IPS DF 4.7 (cell line): Measurements from ENCODE around the gene FKBP15.

ENCODE experiments used
- DNase-seq: peaks from one replicate; pipeline ENCODE4 v3.0.0-alpha.2; 2013; ENCODE audit warnings: low spot score; ENCODE audit errors: extremely low read depth

FKBP15 gene

DNA sequence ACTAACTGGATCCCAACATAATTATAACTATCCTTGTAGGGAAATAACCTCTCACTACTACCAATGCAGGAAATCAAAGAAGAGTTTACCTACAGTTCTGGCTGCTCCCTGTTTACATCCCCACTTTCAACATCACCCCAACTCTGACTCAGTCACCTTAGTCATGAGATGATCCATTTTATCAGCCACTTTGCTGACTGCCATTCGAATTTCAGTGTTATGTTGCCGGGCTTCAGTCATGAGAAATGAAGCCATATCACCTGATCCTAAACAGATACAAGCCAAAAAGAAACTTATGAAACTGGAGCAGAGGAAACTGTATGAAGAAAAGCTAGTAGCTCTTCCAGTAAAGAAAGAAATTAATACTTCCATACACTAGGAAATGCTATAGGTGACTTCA, 36.5 kb downstream of the FKBP15 start:
- DNase-seq = no peak

DNA sequence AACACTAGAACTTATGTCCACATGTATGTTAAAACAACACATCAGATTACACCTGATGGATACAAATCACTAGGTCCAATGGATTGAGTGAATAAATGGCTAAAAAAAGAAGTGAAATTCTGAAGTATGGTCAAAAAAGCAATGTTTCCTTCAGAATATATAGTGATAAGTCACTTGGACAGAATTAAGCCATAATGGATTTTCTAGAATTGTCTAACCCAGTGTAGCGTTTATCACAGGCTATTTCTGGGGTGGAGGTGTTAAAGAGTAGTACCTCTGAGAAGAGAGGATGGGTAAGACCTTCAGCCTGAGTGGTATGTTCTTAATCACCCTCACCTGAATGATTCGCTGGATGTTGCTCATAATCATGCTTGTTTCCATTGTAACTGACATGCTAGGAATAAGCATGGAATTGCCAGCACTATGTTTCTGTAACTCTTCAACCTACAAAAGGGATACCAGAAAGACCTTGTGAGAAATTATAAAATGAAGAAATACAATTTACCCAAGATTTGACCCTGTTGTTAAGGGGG, 37.1 kb downstream of the FKBP15 start:
- no peak for DNase-seq

DNA sequence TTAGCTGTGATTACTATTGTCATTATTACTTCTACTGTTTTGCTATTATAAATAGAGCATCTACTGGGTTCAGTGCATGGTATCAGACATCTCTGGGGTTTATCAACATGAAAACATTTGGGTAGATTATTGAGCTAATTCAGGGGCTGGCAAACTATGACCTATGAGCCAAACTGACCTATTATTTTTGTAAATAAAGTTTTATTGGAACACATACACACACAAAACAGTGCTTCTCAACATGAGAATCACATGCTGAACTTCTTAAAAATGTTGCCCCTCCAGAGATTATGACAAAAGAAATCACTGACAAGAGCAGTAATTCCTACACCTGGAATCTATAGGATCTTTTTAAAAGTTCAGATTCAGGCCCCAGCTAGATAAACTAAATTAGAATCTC, 39.9 kb downstream of the FKBP15 start:
- no peak for DNase-seq

DNA sequence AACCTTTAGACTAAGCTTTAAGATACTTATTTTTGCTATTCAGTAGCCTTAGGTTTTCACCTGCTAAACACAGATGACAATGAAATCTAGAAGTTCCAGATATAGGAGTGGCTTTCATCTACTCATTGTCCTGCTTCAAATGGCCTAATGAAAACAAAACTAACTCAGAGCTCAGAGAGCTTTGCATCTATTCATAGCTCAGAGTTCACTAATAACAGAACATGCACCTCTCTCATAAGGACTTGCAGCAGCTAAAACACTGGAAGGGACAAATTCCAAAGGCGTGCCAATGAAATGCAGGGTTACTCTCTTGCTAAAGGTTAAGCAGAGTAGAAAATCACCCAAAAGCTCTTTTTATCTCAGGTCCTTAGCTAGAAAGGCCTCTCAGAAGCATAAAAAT, 41.2 kb downstream of the FKBP15 start:
- no peak for DNase-seq

DNA sequence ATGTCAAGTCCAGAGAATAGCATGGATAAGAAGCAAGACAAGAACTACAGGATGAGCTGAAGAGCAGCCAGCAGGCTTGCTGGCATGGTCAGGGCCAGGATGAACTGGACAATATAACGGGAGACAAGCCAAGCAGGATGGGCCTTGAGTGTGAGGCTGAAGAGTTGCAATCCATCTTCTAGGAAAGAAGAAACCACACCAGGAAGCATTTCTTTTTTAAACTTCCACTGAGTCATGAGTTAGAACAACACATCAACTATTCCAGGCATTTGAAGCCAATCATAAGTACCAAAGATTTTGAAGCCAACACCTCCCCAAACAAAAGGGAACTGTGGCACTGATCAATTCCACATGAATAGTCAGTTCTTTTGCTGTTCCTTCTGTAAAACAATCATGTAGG, 43.0 kb downstream of the FKBP15 start:
- no peak for DNase-seq

DNA sequence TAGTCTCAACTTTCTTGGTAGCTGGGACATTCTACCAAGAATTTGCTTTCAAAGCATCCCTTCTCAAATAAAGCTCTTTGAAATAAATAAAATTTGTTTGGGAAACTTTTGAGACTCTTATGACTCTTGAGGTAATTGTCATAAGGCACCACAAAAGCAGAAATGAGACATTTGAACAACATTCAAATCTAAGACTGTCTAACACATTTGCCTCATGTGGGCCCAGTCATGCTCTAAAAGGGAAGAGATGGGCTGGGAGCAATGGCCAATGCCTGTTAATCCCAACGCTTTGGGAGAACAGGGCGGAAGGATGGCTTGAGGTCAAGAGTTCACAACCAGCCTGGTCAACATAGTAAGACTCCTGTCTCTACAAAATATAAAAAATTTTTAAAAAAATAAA, 43.8 kb downstream of the FKBP15 start:
- no peak for DNase-seq

DNA sequence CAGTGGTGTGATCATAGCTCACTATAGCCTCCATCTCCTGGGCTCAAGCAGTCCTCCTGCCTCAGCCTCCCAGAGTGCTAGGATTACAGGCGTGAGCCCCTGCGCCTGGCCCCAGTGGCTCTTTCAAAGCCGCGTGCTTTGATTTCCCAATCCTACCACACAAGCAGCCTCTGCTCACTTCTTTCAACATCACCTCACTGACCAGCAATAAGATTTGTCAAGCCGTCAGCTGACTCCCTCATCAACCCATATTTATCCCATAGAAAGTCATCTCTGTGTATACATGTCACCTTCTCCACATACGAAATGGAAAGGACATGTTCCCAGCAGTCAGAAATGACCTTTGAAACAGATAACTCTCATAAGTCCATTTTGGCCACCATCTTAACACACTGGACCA, 44.3 kb downstream of the FKBP15 start:
- no peak for DNase-seq

DNA sequence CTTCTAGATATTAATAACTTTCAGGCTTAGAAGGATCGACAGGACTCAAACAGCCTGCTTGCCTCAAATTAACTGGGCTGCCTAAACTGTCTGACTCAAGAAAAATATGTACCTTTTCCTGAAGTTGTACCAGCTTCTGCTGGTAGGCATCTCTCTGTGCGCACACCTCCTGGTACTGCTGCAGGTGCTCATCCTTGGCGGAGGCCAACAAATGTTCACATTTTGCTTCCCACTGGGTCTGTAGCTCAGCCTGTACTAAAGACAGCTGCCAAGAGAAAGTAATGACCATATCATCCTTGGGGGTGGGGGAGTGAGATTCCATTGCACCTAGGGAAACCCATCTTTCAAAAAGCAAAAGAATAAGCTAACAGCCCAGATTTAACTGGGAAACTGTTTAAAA, 47.7 kb downstream of the FKBP15 start:
- no peak for DNase-seq

DNA sequence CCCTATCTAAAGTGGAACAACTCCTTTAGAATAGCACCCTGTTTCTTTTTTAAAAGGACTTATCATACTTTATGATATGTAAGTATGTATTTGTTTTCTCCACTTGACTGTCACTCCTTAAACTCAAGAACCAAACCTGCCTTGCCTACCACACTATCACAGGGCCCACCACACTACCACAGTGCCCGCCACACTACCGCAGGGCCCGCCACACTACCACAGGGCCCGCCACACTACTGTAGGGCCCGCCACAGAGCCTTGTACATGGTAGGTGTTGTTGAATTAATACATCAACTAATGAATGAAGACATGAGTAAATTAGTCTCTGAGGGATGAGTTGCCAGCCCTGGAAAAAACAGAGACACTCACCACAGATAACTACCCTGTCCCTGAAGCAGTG, 52.3 kb downstream of the FKBP15 start:
- no peak for DNase-seq

DNA sequence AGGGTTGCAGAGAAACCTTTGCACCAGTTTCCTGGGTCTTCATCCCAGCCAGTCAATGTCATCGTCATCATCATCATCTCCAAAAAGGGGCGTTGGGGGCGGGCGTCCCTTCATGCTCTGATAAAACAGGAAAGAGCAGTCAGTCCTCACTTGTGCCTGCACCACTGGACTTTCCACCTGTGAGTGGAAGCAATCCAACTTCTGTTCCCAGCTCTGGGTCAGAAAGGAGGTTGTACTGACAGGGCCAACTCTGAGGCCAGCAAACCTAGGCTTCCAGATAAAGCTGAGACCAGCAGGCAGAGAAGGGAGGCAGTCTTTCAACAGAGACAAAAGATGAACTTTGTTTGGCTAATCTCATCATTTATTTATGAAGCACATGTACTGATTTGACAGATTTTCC, 55.0 kb downstream of the FKBP15 start:
- DNase-seq = no peak

DNA sequence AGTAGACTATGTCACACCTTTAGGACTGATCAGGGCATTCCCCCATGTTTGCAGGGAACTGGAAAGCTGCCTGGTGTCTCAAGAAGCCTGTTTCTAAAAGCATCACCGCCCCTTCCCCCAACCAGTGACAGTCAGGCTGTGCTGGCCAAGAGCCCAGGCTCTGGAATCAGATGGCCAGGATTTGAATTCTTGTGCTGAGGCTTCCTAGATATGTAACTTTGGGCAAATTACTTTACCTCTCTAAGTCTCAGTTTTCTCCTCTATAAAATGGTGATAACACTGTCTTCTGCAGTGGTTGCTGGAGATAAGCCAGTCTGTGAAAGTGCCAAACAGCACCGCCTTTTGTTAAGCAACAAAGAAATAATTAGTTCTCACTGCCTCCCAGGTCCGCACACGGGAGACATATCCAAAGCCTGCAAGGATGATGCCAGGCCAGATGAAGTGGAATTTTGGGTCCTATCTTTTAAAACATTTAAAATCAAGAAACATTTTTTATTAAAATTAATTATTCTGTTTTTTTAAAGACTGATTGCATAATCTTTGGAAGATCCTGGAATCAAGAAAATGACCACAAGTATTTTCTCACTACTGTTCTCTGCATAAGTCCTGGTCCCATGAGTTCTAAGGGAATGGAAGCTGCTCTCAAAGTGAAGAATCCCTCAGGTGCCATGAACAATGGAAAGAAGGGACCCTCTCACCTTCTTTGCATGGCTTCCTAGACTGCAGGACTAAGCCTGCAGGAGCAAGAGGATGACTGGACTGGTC, 56.4 kb downstream of the FKBP15 start:
- no peak for DNase-seq

DNA sequence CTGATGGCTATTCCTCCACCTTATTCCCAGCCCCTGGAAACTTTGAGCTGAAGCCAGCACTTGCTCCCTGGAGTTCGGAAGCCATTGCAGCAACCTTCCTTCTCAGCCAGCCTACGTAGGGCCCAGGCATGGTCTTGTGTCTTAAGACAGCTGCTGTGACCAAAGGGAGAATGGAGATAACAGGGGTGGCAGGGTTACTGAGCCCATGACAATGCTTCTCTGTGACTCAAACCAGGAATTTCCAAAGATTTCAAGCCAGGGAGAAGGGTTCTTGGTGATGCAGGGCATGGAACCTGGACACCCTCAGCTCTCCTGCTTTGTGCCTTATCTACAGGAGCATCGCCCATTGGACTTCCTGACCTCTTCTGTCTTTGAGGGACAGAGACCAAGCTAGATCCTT, 58.1 kb downstream of the FKBP15 start:
- DNase-seq = no peak

DNA sequence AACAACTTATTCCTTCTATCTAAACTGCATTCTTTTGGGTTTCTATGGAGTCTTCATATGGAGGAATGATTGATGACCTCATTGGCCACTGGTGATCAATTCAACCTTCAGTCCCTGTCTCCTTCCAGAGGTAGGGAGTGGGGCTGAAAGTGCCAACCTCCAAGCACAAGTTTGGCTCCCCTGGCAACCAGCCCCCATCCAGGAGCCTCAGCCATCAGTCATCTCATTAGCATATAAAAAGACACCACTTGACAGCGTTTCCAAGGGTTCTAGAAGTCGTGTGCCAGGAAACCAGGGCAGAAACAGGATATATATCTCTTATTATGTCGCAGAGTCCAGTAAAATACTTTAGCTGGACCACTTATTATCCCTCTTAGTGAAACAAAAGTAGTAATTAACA, 60.5 kb downstream of the FKBP15 start:
- DNase-seq = peak; percentile 33

DNA sequence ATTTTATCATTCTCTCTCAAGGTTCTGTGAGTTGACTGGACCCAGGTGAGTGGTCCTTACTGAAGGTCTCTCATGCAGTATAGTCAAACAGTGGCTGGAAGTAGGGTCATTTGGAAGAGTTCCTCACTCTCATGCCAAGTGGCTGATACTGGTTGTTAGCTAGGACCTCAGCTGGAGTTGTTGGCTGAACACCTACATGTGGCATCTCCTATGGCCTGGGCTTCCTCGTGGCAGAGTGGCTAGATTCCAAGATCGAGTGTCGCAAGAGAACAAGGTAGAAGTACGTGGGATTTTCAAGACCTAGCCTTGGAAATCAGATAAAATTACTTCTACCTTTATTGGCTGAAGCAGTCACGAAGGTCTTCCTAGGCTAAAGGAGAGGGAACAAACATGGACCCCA, 62.6 kb downstream of the FKBP15 start:
- DNase-seq = no peak

DNA sequence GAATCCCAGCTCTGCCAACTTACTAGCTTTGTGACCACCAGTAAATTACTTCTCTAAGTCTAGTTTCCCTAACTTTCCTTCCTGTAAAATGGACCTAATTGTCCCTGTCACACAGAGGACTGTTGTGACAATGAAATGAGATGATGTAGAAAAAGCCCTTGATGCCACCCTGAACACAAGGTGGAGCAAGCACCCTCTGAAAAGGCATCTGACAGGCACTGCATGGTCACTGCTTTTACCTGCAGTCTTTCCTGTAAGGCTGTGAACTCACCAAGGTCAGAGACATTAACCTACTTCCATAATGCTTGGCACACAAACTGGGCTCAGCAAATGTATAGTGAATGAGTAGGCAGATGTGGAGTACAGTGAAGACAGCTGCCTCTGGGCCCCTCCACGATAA, 64.2 kb downstream of the FKBP15 start:
- DNase-seq = no peak

DNA sequence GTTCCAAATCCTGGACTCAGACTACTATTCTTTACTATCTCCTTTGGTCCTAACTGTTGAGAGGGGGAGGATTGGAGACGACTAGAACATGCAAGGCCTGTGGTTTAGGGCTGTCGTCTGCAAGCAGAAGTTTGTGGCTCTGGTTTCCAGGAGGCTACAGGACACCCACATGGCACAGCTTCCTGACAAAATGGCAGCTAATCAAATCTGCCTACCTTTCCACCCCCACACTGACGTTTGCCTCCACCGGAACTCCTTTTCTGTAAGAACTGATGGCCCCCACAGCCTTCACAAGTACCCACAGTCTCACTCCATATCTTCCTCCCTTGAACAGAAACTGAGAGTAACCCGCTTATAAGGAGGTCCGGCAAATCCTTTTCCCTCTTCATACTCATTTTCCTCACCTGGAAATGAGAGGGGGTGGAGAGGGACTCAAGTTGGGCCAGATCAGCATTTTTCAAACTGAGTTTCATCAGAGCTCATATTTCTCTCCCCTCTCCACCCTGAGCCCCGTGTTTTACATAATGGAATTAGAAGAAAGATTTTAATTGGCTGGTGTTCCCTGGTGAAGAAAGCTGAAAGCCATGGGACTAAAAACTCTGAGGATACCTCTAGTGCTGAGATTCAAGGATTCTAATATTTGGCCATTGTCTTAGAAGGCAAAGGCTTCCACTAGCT, 65.0 kb downstream of the FKBP15 start:
- no peak for DNase-seq

DNA sequence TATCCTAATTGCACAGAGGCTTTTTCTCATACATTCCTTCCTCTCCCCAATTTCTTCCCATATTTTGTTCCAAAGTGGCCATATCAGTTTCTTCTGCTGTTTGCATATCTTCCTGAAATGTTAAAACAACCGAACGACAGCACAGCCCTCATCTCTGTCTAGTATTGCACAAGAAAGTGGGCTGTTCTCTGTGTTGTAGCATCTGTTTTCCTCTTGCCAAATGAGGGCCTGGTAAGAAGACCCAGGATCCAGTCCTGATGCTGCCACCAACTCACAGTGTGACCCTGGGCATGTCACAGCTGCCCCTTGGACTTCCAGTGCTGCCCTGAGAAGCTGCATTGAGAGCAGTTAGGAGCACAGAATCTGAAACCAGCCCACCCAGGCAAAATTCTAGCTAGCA, 66.1 kb downstream of the FKBP15 start:
- no peak for DNase-seq

DNA sequence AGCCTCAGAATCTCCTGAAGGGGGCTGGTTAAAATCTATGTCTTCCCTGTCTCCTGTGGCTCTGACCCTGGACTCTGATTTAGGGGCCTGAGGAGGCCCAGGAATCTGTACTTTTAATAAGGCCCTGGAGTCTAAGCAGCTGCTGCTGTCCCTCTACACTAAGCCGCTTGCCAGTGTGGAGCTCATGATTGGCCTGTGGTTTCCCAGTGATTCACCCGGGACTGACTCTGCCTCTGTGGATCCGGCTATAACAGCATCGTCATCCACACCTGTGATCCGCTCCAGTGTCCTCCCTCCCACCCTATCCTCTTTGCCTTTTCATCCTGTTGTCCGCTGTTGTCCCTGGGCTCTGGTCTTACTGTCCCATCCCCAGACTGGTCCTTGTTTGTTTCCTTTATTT, 66.6 kb downstream of the FKBP15 start:
- DNase-seq = no peak

DNA sequence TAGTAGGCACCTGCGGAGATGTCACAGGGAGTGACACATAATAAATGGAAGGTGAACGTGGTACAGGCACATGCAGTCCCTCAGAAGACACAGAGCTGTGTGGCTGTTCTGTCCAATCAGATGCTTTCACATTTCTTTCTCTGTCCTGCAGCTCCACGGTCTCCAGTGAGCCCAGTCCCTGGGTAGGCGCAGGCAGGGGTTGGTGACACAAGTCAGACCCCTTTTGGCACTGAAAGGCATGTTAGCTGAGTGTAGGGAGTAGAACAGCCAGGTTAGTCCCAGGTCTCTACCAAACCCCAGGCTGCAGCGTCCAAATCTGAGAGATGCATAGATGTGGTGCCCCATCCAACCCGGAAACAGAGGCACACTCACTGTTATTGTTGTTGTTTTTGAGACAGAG, 67.5 kb downstream of the FKBP15 start:
- no peak for DNase-seq

DNA sequence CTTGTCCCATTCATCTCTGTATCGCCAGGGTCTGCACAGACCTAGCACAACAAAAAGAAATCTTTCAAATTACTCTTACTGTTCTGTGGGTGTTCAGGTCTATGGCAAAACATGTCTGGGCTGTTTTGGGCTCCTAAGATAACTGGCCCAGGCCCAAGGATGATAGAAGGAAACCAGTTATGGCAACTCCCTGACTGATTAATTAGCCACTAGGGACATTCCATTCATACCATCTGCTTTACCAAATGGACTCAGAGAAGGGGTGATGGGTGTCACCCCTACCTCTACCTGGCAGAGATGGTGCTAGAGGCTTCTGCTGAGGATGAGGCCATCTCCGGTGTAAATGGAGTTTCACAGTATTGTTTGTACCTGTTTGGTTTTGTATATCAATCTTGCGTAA, 68.4 kb downstream of the FKBP15 start:
- no peak for DNase-seq

DNA sequence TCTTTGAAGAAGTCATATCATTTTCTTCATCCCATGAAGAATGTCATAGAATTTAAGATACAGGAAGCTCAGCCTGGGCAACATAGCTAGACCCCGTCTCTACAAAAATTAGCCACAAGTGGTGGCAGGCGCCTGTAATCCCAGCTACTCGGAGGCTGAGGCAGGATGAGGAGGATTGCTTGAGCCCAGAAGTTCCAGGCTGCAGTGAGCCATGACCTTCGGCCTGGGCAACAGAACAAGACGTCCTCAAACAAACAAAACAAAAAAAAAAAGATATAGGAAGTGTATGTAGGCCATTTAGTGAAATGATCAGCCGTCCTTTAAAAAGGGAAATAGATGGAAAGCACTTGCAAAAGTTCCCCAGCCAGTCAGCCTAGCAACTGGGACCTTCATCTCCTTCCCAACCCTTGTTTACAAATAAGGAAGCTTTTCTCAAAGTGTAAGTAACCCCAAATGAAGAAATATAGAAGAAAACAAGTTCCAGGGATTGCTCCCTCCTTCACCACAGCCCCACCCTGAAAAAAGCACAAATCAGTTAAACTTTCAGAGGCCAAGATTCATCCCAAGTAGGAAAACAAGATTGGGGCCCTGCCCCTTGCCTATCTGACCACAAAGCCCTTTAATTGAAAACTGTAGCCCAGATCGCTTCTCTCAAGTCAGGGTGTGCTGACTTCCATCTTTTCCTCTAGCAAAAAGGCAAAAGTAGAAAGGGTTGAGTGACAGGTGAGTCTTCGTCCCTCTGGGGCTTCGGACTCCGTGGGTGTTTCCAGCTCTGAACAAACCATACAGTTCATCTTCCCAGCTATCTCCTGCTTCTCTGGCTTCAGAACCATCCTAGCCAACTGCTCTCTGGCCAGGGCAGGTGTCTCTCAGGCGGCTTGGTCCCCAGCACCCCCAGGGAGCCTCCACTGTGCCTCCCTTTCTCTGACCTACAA, 69.1 kb downstream of the FKBP15 start:
- no peak for DNase-seq
